ENCODE results near the gene SORL1.

DNA sequence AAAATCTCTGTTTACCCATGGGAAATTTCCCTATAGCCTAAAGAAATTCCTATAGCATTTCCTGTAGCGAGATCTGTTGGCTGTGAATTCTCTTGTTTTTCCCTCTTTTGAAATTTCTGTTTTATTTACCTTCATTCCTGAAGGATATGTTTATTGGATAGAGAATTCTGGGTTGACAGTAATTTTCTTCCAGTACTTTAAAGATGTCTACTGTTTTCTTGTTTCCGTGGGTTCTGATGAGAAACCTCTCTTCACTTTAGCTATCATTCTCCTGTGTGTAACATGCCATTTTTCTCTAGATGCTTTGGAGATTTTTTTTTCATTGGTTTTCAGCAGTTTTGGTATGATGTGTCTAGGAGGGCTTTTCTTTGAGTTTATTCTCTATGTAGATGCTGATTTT lies 78.1 kb downstream of the SORL1 start:
- no peak for TF ChIP-seq POLR2A (IDR thresholded peaks at IDR 0.05; ENCODE audit: low read depth, low read length)
- no peak for TF ChIP-seq TAF1 (IDR thresholded peaks at IDR 0.05; ENCODE audit: borderline replicate concordance, low read depth, low read length)
- no peak for TF ChIP-seq POLR2AphosphoS5 (IDR thresholded peaks at IDR 0.05; ENCODE audit: low read depth, low read length)
